ENCODE measurements around the gene HIC1. TPM values are rescaled to one million over a fixed set of nuclear protein-coding genes. Genes with fewer than 3 reads are reported as not detected.
A peak's percentile ranks its signal among the peaks of the same experiment; 100 is the strongest.

The HIC1 gene, protein sequence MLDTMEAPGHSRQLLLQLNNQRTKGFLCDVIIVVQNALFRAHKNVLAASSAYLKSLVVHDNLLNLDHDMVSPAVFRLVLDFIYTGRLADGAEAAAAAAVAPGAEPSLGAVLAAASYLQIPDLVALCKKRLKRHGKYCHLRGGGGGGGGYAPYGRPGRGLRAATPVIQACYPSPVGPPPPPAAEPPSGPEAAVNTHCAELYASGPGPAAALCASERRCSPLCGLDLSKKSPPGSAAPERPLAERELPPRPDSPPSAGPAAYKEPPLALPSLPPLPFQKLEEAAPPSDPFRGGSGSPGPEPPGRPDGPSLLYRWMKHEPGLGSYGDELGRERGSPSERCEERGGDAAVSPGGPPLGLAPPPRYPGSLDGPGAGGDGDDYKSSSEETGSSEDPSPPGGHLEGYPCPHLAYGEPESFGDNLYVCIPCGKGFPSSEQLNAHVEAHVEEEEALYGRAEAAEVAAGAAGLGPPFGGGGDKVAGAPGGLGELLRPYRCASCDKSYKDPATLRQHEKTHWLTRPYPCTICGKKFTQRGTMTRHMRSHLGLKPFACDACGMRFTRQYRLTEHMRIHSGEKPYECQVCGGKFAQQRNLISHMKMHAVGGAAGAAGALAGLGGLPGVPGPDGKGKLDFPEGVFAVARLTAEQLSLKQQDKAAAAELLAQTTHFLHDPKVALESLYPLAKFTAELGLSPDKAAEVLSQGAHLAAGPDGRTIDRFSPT
- 0.84 and 1.5 TPM in 2 replicates for total RNA-seq (2021)
- Bru-seq, nascent RNA = percentile 9 among the genes with signal in this experiment
- percentile 9 among the genes with signal in this experiment for BruChase-seq, experiment 1, labeled RNA remaining after a 2-hour chase
- BruChase-seq, experiment 2, labeled RNA remaining after a 6-hour chase = percentile 25 among the genes with signal in this experiment
- long read RNA-seq, partial matches to known transcripts = 0 of 1 reads
- long read RNA-seq, other reads (novel, unspliced or antisense) = 0 of 1 reads

DNA sequence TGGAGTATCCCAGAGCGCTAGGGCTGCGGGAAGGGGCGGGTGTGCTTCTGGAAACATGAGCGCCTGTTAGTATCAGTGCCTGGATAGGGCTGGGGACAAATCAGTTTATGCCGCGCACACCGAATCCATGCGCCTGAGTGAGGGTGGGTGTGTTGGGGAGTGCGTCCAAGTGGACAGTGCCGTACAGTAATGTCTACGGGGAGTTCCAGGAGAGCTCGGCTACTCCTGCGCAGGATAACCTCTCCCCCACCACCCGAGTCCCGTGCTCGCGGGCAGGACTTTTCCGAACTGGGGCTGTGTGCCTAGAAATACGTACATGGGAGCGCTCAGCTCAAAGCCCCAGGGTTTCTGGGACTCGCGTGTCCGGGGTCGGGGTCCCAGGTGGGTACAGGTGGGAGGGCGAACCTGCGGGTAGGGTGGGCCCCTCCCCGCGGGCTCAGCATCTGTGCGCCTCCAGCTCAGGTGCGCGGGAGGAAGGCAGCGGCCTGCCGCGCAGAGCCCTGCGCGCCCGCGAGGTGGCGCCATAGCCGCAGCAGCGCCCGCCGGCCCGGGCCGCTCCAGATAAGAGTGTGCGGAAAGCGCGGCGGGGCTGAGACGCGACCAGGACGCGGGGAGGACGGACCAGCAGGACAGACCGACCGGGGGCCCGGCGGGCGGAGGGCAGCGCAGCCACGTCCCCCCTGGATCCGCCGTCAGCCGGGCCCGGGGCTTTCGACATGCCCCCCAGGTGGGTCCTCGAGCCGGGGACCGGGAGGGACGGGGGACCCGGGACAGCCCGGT lies at the start of gene HIC1:
TSS of gene HIC1 (plus strand) at position 592 of the 780 bp plus-strand sequence. CDS start 1,588 bp downstream, outside the sequence.
- peaks cover 17% of the 10 kb centered on the region for H3K4me1 ChIP-seq (ENCODE audit: insufficient read depth, low read length, poor library complexity, severe bottlenecking)
- no TSS peak for BruUV-seq (replicated peaks)
- ChIA-PET CTCF (interaction anchor here (0.5 to 3.4 kb wide), 11 partner anchors 9 to 249 kb away, joined by 3 to 47 read pairs (median 4); partner anchors contain the start of genes SMG6 and SRR), POLR2A (ENCODE audit: low non-redundant PET) (no interaction called here)
- peak; percentile 81 for DNase-seq (ENCODE audit: low spot score)
- no peaks in the 10 kb centered on the region for H3K27me3 ChIP-seq (replicated peaks; ENCODE audit: insufficient read depth, low read depth, low read length, poor library complexity)
- peak within 1 kb of the TSS; percentile 58 for H3K4me3 ChIP-seq (ENCODE audit: low read depth, low read length, poor library complexity, severe bottlenecking)
- TF ChIP-seq EZH2 (IDR thresholded peaks at IDR 0.05; ENCODE audit: borderline replicate concordance, low read depth, low read length, poor library complexity, severe bottlenecking) = no peak
- TF ChIP-seq, protein P1, sequence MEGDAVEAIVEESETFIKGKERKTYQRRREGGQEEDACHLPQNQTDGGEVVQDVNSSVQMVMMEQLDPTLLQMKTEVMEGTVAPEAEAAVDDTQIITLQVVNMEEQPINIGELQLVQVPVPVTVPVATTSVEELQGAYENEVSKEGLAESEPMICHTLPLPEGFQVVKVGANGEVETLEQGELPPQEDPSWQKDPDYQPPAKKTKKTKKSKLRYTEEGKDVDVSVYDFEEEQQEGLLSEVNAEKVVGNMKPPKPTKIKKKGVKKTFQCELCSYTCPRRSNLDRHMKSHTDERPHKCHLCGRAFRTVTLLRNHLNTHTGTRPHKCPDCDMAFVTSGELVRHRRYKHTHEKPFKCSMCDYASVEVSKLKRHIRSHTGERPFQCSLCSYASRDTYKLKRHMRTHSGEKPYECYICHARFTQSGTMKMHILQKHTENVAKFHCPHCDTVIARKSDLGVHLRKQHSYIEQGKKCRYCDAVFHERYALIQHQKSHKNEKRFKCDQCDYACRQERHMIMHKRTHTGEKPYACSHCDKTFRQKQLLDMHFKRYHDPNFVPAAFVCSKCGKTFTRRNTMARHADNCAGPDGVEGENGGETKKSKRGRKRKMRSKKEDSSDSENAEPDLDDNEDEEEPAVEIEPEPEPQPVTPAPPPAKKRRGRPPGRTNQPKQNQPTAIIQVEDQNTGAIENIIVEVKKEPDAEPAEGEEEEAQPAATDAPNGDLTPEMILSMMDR (conservative IDR thresholded peaks at IDR 0.05; ENCODE audit: low read depth, low read length) = peak; percentile 69
- H3K27ac ChIP-seq (ENCODE audit: low read depth, low read length, poor library complexity, severe bottlenecking) = no peak within 1 kb of the TSS
- H3K36me3 ChIP-seq (ENCODE audit: insufficient read depth, low read length, poor library complexity, severe bottlenecking) = no peaks in the 10 kb centered on the region
- intact Hi-C loops (cut with micrococcal nuclease; ENCODE audit: unreplicated experiment) = loop anchor here (1.0 kb wide), 1 partner anchor 190 kb away; no protein-coding TSS in a partner anchor
- no peaks in the 10 kb centered on the region for H3K9me3 ChIP-seq (ENCODE audit: low read depth, low read length, poor library complexity, severe bottlenecking)

DNA sequence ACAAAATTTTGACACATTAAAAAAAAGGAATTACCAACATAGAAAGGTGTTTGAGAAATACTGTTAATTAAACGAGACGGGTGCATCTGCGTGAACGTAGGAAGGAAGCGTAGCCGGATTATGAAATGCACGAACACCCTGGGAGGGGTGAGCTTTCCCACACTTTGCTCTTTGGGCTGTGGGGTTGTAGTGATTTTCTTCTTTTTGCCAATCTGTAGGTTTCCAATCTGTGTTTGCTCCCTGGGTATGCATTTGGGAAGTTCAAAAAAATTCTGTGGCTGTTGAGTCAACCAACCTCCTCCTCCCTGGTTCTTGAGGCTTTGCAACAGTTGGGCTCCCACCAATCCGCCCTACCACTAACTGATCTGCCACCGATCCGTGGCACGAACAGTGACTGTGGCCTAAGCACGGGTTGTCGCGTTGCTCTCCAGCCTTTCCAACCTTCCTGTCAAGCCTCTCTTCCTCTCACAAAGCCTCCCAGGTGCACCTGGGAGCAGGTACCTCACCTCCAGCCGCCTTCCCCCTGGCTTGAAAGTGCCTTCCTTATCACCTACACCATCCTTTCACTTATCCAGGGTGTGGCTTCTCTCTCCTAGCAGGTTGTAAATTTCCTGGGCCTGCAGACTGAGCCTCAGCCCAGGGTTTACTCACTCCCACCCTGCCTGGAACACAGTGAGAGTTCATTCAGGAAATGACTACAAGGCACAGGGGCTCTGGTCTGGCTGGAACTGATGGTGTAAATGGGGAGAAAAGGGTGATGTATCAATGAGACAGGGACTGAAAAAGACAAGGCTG lies 46.4 kb upstream of the HIC1 start:
- H3K27me3 ChIP-seq (replicated peaks; ENCODE audit: insufficient read depth, low read depth, low read length, poor library complexity) = no peaks in the 10 kb centered on the region
- no peaks in the 10 kb centered on the region for H3K36me3 ChIP-seq (ENCODE audit: insufficient read depth, low read length, poor library complexity, severe bottlenecking)
- BruUV-seq (replicated peaks) = no TSS peak
- TF ChIP-seq EZH2 (IDR thresholded peaks at IDR 0.05; ENCODE audit: borderline replicate concordance, low read depth, low read length, poor library complexity, severe bottlenecking) = no peak
- TF ChIP-seq, protein P1 (conservative IDR thresholded peaks at IDR 0.05; ENCODE audit: low read depth, low read length) = no peak
- no peak for DNase-seq (ENCODE audit: low spot score)
- no peaks in the 10 kb centered on the region for H3K9me3 ChIP-seq (ENCODE audit: low read depth, low read length, poor library complexity, severe bottlenecking)
- intact Hi-C loops (cut with micrococcal nuclease; ENCODE audit: unreplicated experiment) = no loop called here
- H3K27ac ChIP-seq (ENCODE audit: low read depth, low read length, poor library complexity, severe bottlenecking) = no peak overlapping the region
- ChIA-PET CTCF (no interaction called here), POLR2A (ENCODE audit: low non-redundant PET) (no interaction called here)
- no peak overlapping the region for H3K4me3 ChIP-seq (ENCODE audit: low read depth, low read length, poor library complexity, severe bottlenecking)
- H3K4me1 ChIP-seq (ENCODE audit: insufficient read depth, low read length, poor library complexity, severe bottlenecking) = peaks cover 10% of the 10 kb centered on the region
